HFF-Myc (cell line): Measurements from ENCODE around the gene NARF.
A peak's percentile ranks its signal among the peaks of the same experiment; 100 is the strongest.
"Not testable (repeated sequence)": the region's sequence is repeated elsewhere in the genome, so short reads cannot be mapped to it uniquely, and the experiment has no call there.

Experiments
- DNase-seq: peaks from one replicate; pipeline ENCODE4 v3.0.0-alpha.2; 2011; ENCODE audit warnings: low read depth; ENCODE audit errors: extremely low read depth
- H3K4me3 ChIP-seq: replicated peaks from 2 replicates; pipeline ENCODE4 v1.5.1; 2011; ENCODE audit warnings: low read depth, mild to moderate bottlenecking, control low read depth, low read length
- CTCF ChIP-seq: IDR thresholded peaks from 2 replicates; pipeline ENCODE4 v1.5.1; 2012; ENCODE audit warnings: mild to moderate bottlenecking, low read depth, low read length, control low read depth; ENCODE audit errors: missing control alignments

NARF gene

GRCh38 chr17:82446649-82447048 lies 11.9 kb upstream of the NARF start:
- DNase-seq = no peak
- no peak for TF ChIP-seq CTCF
- no peak overlapping the region for H3K4me3 ChIP-seq

- TF ChIP-seq CTCF = no peak
Measured at GRCh38 chr17:82447876-82448275, 10.7 kb upstream of the NARF start.

GRCh38 chr17:82449131-82449882 lies 9.2 kb upstream of the NARF start:
- TF ChIP-seq CTCF = no peak
- no peak for DNase-seq
- H3K4me3 ChIP-seq = peak overlapping the region; percentile 90

More at GRCh38 chr17:82447876-82448275, 10.7 kb upstream of the NARF start:
- DNase-seq = no peak
- no peak overlapping the region for H3K4me3 ChIP-seq

- no peak for DNase-seq
- H3K4me3 ChIP-seq = peak overlapping the region; percentile 90
- no peak for TF ChIP-seq CTCF
Measured at GRCh38 chr17:82449883-82450356, 8.6 kb upstream of the NARF start.

- H3K4me3 ChIP-seq = peak within 1 kb of the TSS; percentile 90
- DNase-seq = peak; percentile 66
- TF ChIP-seq CTCF = no peak
Measured at GRCh38 chr17:82450357-82451106, 8.0 kb upstream of the NARF start, which contains the start of gene CYBC1. Gene CYBC1 (minus strand): TSS chr17:82450752. CDS start chr17:82449254, 1,498 bp downstream.

- no peak for TF ChIP-seq CTCF
- DNase-seq = no peak
- H3K4me3 ChIP-seq = no peak overlapping the region
Measured at GRCh38 chr17:82452162-82452561, 6.4 kb upstream of the NARF start.

GRCh38 chr17:82453151-82453550 lies 5.4 kb upstream of the NARF start:
- DNase-seq, H3K4me3 ChIP-seq: not testable (repeated sequence)

GRCh38 chr17:82453706-82454105 lies 4.8 kb upstream of the NARF start:
- DNase-seq, H3K4me3 ChIP-seq: not testable (repeated sequence)
